Measurements from ENCODE around the gene A4GALT.

Gene A4GALT

GRCh38 chr22:42649246-42650099, 71.2 kb downstream of the A4GALT start, which contains the start of gene CYB5R3:
CYB5R3 (minus strand) TSS chr22:42649392; CDS start chr22:42649315, 77 bp downstream.
- peak; percentile 92 for DNase-seq

- DNase-seq, result peak; percentile 66
These were observed 72.1 kb downstream of the A4GALT start for GRCh38 chr22:42648368-42649245.

DNA sequence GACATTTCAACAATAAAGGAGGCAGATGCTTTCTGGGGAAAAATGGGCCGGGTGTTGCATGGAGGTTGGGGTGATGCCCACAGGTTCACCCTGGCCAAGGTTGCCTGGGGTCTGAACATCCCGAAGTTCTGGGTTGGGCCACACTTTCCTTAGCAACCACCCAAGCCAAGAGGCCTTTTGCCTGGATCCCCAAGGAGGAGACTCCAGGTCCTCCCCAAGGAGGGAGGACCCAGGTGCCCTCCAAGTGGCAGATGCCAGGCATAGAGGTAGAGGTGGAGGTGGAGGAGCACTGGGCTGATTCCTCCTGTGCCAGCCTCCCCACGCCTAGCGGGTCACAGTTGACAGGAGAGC, 72.7 kb downstream of the A4GALT start:
- no peak for DNase-seq

DNA sequence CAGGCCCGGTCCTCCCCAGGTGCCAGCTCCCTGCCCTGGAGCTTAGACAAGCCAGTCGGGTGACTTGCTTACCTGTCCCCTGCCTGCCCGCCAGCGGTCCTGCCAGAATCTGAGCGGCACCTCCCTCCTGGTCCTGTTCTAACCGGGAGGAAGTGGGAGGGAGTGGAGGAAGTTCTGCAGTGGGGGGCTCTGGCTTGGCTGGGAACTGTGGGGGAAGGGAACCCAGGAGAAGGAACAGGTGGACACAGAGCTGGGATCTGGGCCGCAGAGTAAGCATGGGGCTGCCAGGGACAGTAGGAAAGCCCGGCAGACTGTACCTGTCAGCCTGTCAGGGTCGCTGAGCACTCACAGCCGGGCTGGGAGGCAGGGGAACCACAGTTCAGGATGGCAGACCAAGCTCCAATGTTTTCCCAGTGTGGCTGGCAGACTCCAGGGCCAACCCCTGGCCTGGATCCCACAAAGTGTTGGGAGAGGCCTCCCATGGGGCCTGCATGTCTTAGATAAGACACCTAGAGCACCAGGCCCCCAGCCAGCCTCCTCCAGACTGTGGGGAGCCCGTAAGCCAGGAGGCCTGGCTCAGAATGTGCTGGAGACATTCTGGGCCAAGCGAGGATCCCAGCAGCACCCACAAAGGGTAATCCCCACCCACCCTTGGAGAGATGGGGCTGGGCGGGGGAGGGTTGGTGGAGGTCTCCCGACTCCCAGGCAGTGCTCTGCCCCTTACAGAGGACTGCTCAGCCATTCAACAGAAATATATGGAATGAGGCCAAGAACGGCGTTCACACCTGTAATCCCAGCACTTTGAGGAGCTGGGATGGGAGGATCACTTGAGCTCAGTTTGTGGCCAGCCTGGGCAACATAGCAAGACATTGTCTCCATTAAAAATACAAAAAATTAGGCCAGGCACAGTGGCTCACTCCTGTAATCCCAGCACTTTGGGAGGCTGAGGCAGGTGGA, 73.8 kb downstream of the A4GALT start:
- no peak for DNase-seq

DNA sequence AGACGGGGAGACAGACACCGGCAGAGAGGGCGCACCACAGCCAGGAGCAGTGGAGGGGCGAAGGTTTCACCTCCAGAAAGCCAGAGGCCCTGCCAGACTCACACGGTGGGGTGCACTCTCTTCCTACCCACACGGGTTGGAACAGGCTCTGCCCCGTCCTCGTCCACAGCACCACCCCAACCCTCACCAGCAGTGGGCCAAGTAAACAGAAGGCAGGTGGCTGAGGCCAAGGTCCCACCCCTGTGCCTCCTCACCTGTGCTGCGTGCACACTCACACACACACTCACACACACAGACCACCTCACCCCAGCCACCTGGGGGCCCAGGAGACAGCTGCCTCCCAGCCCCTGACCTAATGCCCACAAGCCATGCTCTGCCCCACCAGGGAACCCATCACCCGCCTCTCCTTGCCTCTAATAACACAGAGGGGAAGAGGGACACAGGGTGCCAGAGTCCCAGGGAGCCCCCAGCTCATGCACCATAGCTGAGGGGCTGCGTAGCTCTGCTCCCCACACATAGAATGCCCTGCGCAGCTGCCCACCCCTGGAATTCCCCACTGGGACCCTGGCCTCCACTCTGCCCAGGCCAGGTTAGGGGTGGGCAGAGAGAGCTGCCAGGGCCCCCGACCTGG, 74.6 kb downstream of the A4GALT start:
- no peak for DNase-seq

DNA sequence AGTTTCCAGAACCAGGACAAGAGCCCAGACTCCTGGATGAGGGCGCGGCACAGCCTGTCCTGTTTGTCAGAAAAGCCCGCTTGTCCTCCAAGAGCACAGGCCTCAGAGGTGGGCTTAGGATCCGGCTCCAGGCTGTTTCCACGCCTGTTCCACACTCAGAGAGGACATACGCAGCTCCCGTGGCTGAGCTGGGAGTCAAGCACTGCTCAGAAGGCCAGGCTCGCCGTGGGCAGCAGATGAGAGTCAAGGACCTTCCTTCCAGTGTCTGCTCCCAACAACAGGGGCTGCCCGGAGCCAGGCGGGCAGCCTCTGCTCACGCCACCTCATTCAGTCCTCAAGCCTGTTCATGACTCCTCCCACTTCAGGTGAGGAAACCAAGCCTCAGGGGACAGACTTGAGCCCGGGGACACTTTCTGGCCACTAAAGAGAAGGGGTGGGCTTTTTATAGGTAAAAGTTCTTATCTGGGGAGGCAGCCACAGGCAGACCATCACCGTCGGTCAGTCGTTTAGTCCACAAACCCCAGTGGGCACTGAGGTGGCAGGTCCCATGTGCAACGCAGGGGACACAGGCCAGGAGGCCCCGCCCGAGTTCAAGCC, 75.2 kb downstream of the A4GALT start:
- DNase-seq, result peak; percentile 47

- peak; percentile 35 for DNase-seq
These were observed 76.0 kb downstream of the A4GALT start for GRCh38 chr22:42644422-42645340.

GRCh38 chr22:42643634-42644421, 76.8 kb downstream of the A4GALT start:
- no peak for DNase-seq

DNA sequence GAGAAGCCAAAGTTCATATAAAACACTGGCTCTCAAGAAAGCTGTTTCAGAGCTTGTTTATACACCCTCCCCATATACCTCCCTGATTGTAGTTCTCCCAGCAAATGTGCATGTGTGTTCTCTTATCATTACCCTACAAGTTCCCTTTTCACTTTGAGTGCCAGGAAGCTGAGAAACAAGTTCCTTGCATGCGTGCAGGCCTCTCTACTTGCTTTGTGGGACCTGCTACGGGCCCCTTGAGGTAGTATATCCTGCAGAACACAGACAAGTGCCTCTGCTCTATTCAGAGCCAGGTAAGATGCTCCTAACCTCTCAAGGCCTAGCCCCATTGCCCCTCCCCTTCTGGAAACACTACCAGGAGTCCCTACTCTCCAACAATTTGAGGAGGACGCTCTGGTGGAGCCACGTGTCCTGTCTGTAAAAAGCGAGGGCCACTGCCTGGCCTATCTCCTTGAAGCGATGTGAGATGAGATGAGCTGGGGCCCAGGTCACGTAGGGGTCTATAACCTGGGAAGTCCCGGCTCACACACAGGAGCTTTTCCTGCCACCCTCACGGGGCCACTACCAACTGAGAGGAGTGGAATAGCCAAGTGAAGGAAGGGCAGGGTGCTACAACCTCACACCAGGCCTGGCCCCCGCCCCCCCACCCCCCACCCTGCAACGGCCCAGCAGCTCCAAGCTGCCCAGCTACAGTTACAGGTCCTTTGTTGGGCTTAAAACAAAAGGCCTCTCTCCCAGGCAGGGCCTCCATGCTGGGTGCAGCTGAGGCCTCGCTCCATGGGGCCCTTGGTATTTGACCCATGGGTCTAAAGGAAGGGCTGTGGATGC, 77.7 kb downstream of the A4GALT start:
- no peak for DNase-seq
